Fibroblast of mammary gland (primary cell): ENCODE measurements around the gene MYL10.
A peak's percentile ranks its signal among the peaks of the same experiment; 100 is the strongest.
"Not testable (repeated sequence)": the region's sequence is repeated elsewhere in the genome, so short reads cannot be mapped to it uniquely, and the experiment has no call there.

Experiments used
- DNase-seq: peaks from one replicate; pipeline ENCODE4 v3.0.0-alpha.2; 2010; ENCODE audit warnings: low read depth
- H3K4me3 ChIP-seq: 2 replicates; pipeline ENCODE4 v1.5.1; 2011; ENCODE audit warnings: low read depth, mild to moderate bottlenecking, low read length, moderate library complexity; ENCODE audit not compliant: control insufficient read depth
- TF ChIP-seq, protein P1 (sequence below): conservative IDR thresholded peaks from 2 replicates; pipeline ENCODE4 v1.5.1; 2011; ENCODE audit warnings: low read depth, low read length, inconsistent platforms; ENCODE audit not compliant: control insufficient read depth, insufficient read depth

MYL10 gene

GRCh38 chr7:101605611-101606497 is 23.2 kb downstream of the MYL10 start:
- DNase-seq, result no peak
- TF ChIP-seq, protein P1, sequence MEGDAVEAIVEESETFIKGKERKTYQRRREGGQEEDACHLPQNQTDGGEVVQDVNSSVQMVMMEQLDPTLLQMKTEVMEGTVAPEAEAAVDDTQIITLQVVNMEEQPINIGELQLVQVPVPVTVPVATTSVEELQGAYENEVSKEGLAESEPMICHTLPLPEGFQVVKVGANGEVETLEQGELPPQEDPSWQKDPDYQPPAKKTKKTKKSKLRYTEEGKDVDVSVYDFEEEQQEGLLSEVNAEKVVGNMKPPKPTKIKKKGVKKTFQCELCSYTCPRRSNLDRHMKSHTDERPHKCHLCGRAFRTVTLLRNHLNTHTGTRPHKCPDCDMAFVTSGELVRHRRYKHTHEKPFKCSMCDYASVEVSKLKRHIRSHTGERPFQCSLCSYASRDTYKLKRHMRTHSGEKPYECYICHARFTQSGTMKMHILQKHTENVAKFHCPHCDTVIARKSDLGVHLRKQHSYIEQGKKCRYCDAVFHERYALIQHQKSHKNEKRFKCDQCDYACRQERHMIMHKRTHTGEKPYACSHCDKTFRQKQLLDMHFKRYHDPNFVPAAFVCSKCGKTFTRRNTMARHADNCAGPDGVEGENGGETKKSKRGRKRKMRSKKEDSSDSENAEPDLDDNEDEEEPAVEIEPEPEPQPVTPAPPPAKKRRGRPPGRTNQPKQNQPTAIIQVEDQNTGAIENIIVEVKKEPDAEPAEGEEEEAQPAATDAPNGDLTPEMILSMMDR, result no peak
- H3K4me3 ChIP-seq, result no peak overlapping the region

DNA sequence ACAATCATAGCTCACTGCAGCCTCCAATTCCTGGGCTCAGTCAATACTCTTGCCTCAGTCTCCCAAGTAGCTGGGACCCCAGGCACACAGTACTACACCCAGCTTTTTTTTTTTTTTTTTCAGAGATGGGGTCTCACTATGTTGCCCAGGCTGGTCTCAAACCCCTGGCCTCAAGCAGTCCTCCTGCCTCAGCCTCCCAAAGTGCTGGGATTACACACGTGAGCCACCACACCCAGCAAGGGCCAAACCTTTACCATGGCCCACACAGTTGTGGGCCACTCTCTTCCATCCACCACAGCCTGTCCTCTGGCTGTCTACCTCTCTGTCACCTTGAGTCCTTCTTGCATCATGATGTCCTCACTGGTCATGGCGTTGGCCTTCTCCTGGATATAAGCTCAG is 24.2 kb downstream of the MYL10 start:
- not testable (repeated sequence) for DNase-seq, H3K4me3 ChIP-seq

DNA sequence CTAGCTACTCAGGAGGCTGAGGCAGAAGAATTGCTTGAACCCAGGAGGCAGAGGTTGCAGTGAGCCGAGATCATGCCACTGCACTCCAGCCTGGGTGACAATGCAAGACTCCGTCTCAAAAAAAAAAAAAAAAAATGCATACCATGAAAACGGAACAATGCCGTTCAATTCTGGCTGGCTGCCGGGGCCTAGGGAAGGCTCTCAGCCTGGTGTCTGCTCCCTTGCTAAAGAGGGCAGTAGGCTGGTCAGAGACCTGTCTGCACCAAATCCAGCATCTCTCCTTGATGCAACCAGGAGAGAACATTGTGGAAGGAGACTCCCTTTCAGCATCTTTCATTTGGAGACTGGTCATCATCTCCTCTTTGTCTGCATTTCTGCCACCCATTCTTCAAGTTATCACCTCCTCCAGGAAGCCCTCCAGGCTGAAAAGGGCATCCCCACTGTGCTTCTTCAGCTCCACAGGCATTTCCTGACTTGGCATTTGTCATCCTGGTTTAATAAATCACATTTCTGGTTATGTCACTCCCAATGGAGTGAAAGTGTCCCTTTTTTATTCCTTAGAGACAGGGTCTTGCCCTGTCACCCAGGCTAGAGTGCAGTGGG is 24.7 kb downstream of the MYL10 start:
- TF ChIP-seq, protein P1, result no peak
- no peak for DNase-seq
- no peak overlapping the region for H3K4me3 ChIP-seq

DNA sequence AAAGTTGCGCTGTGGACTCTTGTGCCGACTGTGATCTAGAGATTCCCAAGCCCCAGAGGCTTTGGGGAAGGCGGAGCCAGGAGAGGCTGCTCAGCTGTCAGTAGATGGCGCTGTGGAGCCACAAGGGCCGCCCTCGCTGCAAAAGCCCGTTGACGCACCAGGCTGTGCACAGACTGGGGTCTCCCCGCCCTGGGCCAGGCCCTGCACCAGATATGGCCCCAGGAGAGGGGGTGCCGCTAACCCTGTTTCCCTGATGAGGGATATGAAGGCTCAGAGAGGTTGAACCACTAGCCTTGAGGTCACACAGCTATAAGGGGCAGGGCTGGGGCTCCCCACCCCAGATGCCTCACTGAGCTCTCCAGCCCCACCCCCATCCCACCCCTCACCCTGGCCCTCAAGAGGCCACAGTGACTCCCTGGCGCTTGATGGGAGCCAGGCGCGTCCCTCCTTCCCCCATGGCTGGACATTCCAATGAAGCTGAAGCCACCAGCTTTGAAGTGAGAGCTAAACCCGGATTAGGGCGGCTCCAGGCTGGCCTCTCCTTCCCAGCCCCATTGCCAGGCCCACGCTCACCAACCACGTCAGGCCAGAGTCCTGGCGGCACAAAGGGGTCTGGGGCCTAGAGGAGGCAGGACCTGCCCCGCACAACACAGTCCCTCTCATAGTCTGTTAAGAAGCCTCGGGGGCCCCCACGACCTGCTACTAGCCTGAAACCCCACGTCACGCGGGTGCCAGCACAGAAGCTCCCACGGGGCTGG is 26.4 kb downstream of the MYL10 start:
- TF ChIP-seq, protein P1, result peak; percentile 89
- DNase-seq, result peak; percentile 62

GRCh38 chr7:101602082-101602481 is 27.0 kb downstream of the MYL10 start:
- TF ChIP-seq, protein P1, result no peak
- H3K4me3 ChIP-seq, result no peak overlapping the region
- DNase-seq, result no peak

More for the DNA sequence above, 26.4 kb downstream of the MYL10 start:
- H3K4me3 ChIP-seq, result no peak overlapping the region

- no peak overlapping the region for H3K4me3 ChIP-seq
- TF ChIP-seq, protein P1, result no peak
- DNase-seq, result no peak
Observed at GRCh38 chr7:101599787-101600186, 29.3 kb downstream of the MYL10 start.
